HG03095 (cell line): ENCODE results near the gene CCDC137.
"Not testable (repeated sequence)": the region's sequence is repeated elsewhere in the genome, so short reads cannot be mapped to it uniquely, and the experiment has no call there.

Experiments
- ATAC-seq: cut with Tn5 transposase; IDR thresholded peaks from one replicate; pipeline ENCODE4 v1.9.1; 2021; ENCODE audit warnings: moderate library complexity; ENCODE audit not compliant: unreplicated experiment

The CCDC137 gene

DNA sequence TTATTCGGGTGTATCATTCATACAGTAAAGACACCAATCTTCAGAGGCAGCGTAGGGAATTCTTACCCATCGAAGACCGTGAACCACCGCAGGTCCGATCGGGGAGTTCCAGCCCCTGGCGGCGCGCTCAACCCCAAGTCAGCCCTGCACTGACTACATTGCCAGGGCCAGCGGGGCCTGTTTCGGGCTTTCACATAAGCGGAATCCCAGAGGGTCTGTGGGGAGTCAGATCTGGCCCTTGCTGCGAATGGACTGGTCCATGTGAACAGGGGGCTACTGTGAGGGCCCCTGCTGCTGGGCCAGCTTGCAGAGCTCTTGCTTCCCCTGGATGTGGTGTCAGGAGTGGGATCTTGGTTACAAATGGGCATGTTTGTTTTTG is 17.8 kb upstream of the CCDC137 start:
- ATAC-seq: no peak

- no peak for ATAC-seq
These were observed 15.6 kb upstream of the CCDC137 start for GRCh38 chr17:81650951-81651350.

- no peak for ATAC-seq
These were observed 14.8 kb upstream of the CCDC137 start for GRCh38 chr17:81651692-81652091.

GRCh38 chr17:81652906-81653771 is 13.4 kb upstream of the CCDC137 start:
- no peak for ATAC-seq

DNA sequence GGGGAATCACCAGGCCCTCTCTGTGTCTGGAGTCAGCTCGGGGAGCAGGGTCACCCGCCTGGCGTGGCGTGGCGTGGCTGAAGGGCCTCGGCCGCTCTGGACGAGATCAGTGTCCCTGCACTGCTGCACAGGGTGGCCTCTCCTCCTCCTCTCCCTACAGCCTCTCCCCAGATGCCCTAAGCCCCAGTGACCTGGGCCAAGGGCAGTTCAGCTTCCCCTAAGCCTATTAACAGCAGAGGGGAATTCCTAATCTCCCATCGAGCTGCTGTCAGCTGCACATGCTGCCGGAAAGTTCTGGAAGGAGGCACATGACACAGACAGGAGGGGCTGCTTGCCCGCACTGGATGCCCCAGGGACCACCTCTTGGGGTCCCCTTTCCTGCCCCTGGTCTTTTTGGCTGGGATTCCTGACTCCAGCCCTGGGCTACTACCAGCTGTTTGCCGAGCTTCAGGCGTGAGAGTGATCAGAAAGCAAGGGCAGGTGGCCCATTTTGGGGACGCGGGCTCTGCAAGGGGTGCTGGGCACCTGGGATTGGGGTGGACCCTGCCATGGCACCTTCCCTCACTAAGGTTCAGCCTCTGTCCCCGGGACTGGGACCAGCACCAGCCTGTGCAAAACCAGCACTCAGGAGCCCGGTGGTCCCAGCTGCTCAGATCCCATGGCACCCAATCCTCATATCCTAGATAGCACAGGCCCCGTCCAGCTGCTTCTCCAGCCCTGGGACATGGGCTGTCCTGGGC is 11.0 kb upstream of the CCDC137 start:
- no peak for ATAC-seq

DNA sequence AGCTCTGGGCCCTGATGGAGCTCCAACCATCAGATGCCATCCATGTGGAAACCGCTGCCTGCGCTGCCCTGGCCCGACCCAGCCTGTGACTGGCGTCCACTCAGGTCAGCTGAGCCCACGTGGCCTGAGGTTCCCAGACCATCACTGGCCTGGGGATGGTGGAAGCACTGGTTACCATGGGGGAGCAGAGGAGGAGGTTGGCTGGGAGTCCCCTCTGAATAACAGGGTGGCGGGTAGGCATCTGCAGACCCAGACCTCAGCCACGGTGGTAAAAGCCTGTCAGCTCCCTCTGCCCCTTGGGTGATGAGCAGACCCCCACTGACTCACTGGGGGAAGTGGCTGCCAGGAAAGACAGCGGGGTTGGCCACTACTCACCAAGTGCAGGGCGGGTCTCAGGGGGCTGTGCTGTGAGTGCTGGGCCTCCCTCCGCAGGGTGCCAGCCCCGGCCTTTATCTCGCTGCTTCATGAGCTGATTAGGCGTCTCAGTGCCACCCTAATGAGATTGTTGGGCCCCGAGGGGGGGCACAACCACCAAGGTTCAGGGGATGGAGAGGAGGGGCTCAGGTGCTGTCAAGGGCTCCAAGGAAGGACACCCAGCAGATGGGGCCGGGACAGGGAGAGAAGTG is 10.3 kb upstream of the CCDC137 start, which contains the start of gene PDE6G:
TSS of gene PDE6G (minus strand) at position 425 of the 626 bp plus-strand sequence. CDS start 3,237 bp downstream, outside the sequence.
- no peak for ATAC-seq

DNA sequence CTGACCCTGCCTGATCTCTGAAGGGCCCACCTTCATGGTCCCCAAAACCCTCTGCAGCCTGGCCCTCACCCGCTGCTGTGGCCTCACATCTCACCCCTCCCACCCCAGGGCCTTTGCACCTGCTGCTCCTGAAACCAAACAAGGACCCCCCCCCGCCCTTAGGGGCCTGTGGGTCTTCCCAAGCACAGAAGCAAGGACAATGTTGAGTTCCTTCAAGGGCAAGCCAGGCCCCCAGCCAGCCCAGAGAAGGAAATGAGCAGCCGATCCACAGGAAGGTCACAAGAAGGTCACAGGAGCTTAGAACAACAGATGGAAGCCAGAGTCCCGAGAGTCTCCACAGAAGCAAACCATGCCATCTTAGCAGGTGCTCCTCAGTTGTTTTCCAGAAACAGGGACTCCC is 9.7 kb upstream of the CCDC137 start:
- ATAC-seq: no peak

DNA sequence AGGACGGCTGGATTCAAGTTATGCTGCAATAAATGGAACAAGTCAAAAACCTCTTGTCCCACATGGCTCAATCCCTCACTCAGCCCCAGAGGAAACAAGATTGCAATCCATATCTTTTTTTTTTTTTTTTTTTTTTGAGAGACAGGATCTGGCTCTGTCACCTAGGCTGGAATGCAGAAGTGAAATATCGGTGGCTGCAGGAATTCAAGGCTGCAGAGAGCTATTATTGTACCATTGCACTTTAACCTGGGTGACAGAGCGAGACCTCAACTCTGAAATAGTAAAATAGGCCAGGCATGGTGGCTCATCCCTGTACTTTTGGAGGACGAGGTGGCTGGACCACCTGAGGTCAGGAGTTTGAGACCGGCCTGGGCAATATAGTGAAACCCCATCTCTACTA is 7.5 kb upstream of the CCDC137 start:
- ATAC-seq: no peak

GRCh38 chr17:81660441-81660840 is 6.1 kb upstream of the CCDC137 start:
- no peak for ATAC-seq

DNA sequence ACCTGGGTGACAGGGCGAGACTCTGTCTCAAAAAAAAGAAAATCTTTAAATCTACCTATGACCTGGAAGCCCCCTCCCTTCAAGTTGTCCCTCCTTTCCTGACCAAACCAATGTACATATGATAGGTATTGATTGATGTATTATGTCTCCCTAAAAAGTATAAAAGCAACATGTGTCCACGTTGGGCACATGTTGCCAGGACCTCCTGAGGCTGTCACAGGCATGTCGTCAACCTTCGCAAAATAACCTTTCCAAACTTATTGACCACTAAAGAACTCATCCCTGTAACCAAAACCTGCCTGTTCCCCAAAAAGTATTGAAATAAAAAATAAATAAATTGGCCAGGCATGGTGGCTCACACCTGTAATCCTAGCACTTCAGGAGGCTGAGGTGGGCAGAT is 4.5 kb upstream of the CCDC137 start:
- ATAC-seq: no peak

- no peak for ATAC-seq
These were observed 2.5 kb upstream of the CCDC137 start for GRCh38 chr17:81664051-81664470.

DNA sequence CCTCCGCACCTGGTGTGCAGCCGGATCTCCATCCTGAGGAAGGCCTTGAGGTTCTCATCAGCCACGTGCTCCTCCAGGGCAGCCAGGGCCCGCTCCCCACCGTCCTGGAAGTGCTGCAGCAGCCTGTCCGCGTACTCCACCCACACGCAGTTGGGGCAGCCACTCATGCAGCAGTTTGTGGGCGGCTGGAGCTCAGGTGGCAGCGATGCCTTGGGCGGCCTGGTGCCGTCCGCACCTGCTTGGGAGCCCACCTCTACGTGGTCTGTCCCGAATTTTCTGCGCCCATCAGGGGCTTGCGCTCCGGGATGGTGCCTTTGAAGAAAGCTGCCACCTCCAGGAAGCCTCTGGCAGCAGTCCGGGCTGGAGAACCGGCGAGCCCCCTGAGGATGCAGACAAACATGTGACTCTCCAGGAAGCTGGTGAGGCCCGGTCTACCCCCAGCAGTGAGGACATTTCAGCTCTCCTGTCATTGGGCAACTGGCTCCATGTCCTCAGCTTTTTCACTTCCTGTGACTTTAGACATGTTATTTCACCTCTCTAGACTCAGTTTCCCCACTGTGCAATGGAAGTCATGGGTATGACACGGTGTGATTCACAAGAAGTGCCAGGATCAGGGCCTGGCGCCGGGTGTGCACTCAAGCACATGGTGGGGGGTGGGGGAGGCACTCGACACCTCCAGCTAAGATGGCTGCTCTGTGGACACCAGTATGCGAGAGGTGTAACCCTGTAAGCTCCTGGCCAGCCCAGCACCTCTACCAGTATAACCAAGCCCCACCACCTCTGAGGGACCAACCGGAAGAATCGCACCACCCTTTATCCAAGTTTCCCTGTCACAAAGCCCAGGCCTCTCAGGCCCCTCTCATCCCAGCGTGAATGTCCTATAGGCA is 1.1 kb upstream of the CCDC137 start:
- no peak for ATAC-seq

GRCh38 chr17:81666092-81666341 is 520 bp upstream of the CCDC137 start:
- ATAC-seq: peak; percentile 23

DNA sequence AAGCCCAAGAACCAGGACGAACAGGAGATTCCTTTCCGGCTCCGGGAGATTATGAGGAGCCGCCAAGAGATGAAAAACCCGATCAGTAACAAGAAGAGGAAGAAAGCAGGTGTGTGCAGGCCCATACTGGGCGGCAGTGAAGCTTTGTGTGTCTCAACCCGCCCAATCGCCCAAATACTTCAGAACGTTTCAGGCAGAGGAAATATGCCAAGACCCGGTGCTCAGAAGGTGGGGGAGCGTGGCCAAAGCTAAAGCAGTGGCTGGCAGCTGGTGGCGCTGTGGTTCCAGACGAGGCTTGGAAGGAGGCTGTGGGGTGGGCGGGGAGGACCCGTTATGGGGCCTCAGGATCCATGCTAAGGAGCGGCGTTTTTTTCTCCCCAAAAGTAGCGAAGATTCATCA is 1.2 kb downstream of the CCDC137 start:
- ATAC-seq: no peak

- no peak for ATAC-seq
These were observed 6.0 kb downstream of the CCDC137 start for GRCh38 chr17:81672504-81672903.

DNA sequence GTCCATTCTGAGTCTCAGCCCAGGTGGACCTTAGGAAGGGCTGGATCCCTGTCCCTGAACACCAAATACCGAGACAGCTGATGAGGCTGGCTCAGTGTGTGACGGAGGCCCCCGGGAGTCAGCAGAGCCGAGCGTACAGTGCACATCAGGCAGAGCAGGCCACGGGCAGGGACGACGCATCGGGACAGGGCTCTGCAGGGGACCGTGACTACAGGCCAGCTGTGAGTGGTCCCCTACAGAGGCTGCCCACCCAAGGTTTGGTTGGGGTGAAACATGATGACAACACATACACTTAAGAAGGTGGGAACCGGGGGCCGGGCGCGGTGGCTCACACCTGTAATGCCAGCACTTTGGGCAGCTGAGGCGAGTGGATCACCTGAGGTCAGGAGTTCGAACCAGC is 6.4 kb downstream of the CCDC137 start:
- ATAC-seq: no peak

- ATAC-seq: no peak
These were observed 7.2 kb downstream of the CCDC137 start for GRCh38 chr17:81673561-81674258.

DNA sequence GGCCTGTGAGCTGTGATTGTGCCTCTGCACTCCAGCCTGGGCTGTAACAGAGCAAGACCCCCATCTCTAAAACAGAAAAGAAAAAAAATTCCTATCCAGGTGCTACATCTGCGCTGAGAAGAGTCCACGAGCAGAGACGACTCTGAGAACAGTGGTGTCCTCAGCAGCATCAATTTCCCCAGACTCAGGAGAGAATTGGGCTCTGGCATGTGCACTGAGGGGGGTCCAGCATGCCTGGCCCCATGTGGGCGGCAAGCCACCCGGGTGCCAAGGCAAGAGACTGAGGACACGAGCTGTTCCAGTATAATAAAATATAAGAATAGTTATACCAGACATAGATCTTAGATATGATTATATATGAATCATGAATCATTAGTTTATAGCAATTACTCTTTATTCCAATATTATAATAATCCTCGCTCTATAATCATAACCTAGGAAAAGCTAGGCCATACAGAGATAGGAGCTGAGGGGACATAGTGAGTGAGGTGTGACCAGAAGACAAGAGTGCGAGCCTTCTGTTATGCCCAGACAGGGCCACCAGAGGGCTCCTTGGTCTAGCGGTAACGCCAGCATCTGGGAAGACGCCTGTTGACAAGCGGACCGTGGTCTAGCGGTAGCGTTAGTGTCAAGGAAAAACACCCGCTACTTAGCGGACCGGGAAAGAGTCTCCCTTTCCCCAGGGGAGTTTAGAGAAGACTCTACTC is 9.1 kb downstream of the CCDC137 start:
- ATAC-seq: not testable (repeated sequence)

GRCh38 chr17:81676906-81677305 is 10.4 kb downstream of the CCDC137 start:
- ATAC-seq: no peak

GRCh38 chr17:81680150-81680549 is 13.6 kb downstream of the CCDC137 start:
- no peak for ATAC-seq
